ENCODE data around the gene B3GNT2.
"Not testable (repeated sequence)": the region's sequence is repeated elsewhere in the genome, so short reads cannot be mapped to it uniquely, and the experiment has no call there.

B3GNT2 gene, protein sequence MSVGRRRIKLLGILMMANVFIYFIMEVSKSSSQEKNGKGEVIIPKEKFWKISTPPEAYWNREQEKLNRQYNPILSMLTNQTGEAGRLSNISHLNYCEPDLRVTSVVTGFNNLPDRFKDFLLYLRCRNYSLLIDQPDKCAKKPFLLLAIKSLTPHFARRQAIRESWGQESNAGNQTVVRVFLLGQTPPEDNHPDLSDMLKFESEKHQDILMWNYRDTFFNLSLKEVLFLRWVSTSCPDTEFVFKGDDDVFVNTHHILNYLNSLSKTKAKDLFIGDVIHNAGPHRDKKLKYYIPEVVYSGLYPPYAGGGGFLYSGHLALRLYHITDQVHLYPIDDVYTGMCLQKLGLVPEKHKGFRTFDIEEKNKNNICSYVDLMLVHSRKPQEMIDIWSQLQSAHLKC

DNA sequence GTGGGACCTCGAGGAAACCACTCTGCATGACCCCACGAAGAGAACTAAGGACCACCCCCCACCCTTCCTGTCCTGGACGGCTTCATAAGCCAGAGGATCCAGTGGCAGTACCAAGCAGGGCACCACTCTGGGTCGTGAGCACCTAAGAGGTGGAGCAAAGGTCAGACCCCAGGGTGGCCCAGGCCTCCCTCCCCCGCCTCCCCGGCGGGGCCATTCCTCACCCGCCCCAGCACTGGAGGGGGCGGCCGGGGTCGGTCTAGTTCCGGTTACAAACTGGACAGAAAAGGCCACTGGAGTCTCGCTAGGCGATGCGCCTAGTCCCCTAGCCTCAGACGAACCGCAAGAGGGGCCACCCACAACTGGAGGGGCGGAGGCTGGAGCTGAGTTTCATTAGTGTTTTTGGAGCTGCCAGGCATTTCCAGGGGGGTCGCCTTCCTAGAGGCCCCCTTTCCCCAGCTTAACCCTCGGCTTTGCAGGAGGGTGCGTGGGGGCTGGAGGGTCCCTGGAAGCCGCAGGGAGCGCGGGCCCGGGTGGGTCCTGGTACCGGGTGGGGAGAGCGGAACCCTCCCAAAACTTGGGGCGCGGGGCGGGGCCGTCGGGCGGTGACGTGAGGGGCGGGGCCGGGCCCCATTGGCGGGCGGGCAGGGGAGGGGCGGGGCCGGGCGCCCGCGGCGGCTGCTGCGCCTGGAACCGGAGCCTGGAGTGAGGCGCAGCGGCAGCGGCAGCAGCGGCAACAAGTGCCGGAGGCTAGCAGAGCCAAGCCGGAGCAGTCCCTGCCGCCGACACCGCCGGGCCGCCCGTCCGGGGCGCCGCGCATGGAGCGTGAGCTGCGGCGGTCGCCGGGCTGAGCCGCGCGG lies at the start of gene B3GNT2:
TSS of gene B3GNT2 (plus strand) at position 695 of the 857 bp plus-strand sequence. CDS start 26,106 bp downstream, outside the sequence.
- H3K4me1 Mint-ChIP-seq: peaks cover 38% of the 10 kb centered on the region
- peak within 1 kb of the TSS; percentile 91 for H3K27ac Mint-ChIP-seq
- no peaks in the 10 kb centered on the region for H3K36me3 Mint-ChIP-seq
- no peaks in the 10 kb centered on the region for H3K27me3 Mint-ChIP-seq
- H3K4me3 Mint-ChIP-seq: peak within 1 kb of the TSS; percentile 93
- H3K9me3 Mint-ChIP-seq: no peaks in the 10 kb centered on the region
- peak; percentile 88 for ATAC-seq

- not testable (repeated sequence) for H3K9me3 Mint-ChIP-seq, H3K36me3 Mint-ChIP-seq, H3K27me3 Mint-ChIP-seq, ATAC-seq, H3K27ac Mint-ChIP-seq
- Mint-ChIP-seq H3K4me3 (peak overlapping the region; percentile 50), H3K4me1 (peaks cover 38% of the 10 kb centered on the region)
Observed at GRCh38 chr2:62146790-62147189, 49.1 kb upstream of the B3GNT2 start.

- no peak for ATAC-seq
- Mint-ChIP-seq H3K36me3 (peaks cover 7% of the 10 kb centered on the region), H3K27me3 (no peaks in the 10 kb centered on the region), H3K4me1 (peaks cover 30% of the 10 kb centered on the region), H3K4me3 (no peak overlapping the region), H3K9me3 (no peaks in the 10 kb centered on the region), H3K27ac (no peak overlapping the region)
Observed at GRCh38 chr2:62147610-62148301, 48.2 kb upstream of the B3GNT2 start.

GRCh38 chr2:62149708-62150107 lies 46.2 kb upstream of the B3GNT2 start:
- H3K4me1 Mint-ChIP-seq: peaks cover 28% of the 10 kb centered on the region
- no peaks in the 10 kb centered on the region for H3K9me3 Mint-ChIP-seq
- no peak overlapping the region for H3K27ac Mint-ChIP-seq
- ATAC-seq: no peak
- no peaks in the 10 kb centered on the region for H3K27me3 Mint-ChIP-seq
- H3K36me3 Mint-ChIP-seq: peaks cover 7% of the 10 kb centered on the region
- H3K4me3 Mint-ChIP-seq: no peak overlapping the region

DNA sequence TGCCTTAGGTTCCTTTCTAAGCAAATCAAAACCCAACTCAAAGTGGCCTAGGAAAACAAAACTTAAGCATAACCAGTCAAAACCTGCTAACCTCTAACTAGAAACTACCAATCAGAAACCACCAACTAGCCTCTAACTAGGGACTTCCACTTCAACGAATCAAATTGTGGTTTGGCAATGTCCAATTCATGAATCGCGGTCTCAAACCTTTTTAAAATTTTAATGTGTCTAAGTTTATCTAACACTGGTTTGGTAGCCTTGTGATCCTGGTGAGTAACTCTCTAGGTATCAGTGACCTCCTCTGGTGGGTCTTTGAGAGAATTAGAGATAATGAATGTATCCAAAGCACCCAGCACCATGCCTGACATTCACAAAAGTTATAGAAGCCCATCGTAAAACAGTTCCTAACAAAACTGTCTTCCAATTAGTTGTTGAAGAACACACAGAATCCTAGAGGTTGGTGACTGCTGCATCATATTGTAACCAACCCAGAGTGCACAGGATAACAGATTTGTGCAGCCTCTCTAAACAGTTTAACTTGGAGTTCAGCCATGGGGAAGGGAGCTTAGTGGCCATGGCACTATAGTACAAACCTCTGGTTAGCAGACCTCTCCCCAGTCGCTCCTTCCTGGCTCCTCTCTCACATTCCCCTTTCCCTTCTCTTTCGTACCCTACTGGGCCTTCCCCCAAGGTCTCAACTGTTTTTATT lies 45.2 kb upstream of the B3GNT2 start:
- peak overlapping the region; percentile 8 for H3K27ac Mint-ChIP-seq
- H3K27me3 Mint-ChIP-seq: no peaks in the 10 kb centered on the region
- peaks cover 5% of the 10 kb centered on the region for H3K9me3 Mint-ChIP-seq
- ATAC-seq: no peak
- H3K4me1 Mint-ChIP-seq: peaks cover 18% of the 10 kb centered on the region
- no peak overlapping the region for H3K4me3 Mint-ChIP-seq
- no peaks in the 10 kb centered on the region for H3K36me3 Mint-ChIP-seq

- H3K27me3 Mint-ChIP-seq: no peaks in the 10 kb centered on the region
- H3K4me1 Mint-ChIP-seq: peaks cover 17% of the 10 kb centered on the region
- no peak for ATAC-seq
- no peaks in the 10 kb centered on the region for H3K36me3 Mint-ChIP-seq
- peak overlapping the region; percentile 8 for H3K27ac Mint-ChIP-seq
- no peak overlapping the region for H3K4me3 Mint-ChIP-seq
- peaks cover 5% of the 10 kb centered on the region for H3K9me3 Mint-ChIP-seq
Observed at GRCh38 chr2:62151306-62151638, 44.6 kb upstream of the B3GNT2 start.

GRCh38 chr2:62152000-62152399 lies 43.9 kb upstream of the B3GNT2 start:
- Mint-ChIP-seq H3K4me1 (peaks cover 11% of the 10 kb centered on the region), H3K9me3 (peaks cover 5% of the 10 kb centered on the region), H3K4me3 (no peak overlapping the region), H3K36me3 (no peaks in the 10 kb centered on the region), H3K27me3 (no peaks in the 10 kb centered on the region), H3K27ac (no peak overlapping the region)
- no peak for ATAC-seq

DNA sequence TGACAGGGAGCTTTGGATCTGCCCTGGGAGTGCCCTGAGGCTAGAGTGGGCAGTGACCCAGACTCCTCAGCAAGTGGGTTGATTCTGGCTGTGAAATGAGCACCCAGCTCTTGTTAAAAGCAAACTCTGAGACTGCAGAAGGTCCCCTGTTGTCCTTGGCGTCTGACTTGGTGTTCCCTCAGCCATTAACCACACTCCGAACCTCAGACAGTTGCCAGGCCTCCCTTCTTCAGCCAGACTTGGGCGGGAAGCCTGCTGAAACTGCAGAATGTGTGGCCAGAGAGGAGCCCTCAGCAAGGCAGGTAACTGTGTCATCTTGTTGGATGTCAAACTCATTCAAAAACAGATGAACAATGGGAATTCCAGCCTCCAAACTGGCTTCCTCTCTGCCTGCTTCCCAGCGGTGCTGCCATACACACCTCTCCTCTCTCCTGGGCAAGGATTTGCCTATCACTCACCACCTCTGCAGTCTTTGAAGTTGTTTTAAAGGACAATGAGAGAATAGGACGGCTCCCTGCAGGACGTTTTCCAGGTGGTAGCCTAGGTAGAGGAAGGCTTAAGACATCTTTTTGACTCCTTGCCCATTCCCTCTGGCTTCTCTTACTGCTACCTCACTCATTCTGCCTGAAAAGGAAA lies 38.9 kb upstream of the B3GNT2 start:
- Mint-ChIP-seq H3K27ac (no peak overlapping the region), H3K27me3 (no peaks in the 10 kb centered on the region), H3K4me1 (peaks cover 7% of the 10 kb centered on the region), H3K9me3 (peaks cover 5% of the 10 kb centered on the region), H3K4me3 (no peak overlapping the region), H3K36me3 (no peaks in the 10 kb centered on the region)
- ATAC-seq: no peak

DNA sequence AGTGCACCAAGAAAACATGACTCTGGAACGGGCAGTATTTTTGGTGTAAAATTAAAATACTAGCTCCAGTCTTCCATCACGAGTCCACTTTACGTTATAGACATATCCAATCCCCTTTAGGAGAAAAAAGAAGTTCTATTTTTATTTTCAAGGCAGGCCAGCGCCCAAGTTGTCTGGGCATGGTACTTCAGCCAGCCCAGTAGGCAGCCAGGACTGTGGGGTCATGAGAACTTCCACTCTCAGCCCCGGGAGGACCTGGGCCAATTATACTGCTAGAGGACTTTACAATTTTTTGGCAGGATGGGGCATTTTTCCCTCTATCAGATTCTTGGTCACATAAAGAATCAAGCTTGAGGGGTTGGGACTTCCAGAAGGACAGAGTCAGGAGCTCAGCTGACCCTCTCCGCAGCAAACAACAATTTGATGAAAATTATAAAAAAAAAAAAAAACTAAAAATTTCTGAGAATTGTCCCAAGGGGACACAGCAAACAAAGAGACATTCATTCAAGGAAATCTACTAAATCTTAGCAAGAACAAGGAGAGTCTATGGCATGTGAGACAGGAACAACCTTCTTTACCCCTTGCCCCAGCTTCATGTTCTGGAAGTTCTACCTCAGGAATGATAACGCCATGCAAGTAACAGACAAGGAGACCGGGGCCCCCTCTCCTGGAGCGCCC lies 37.3 kb upstream of the B3GNT2 start:
- Mint-ChIP-seq H3K27me3 (no peaks in the 10 kb centered on the region), H3K36me3 (no peaks in the 10 kb centered on the region), H3K27ac (no peak overlapping the region), H3K4me3 (no peak overlapping the region), H3K4me1 (peaks cover 7% of the 10 kb centered on the region), H3K9me3 (peaks cover 5% of the 10 kb centered on the region)
- ATAC-seq: no peak

DNA sequence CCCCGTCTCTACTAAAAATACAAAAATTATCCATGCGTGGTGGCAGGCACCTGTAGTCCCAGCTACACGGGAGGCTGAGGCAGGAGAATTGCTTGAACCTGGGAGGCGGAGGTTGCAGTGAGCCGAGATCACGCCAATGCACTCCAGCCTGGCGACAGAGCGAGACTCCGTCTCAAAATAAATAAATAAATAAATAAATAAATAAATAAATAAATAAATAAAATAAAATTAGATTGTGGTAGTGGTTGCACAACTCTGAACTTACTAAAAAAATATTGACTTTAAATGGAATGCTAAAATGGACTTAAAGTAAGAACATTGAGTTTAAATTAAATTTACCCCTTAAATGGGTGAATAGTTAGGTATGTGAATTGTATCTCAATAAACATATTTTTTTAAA lies 35.2 kb upstream of the B3GNT2 start:
- not testable (repeated sequence) for H3K4me3 Mint-ChIP-seq, ATAC-seq, H3K4me1 Mint-ChIP-seq, H3K27me3 Mint-ChIP-seq, H3K9me3 Mint-ChIP-seq, H3K36me3 Mint-ChIP-seq, H3K27ac Mint-ChIP-seq

DNA sequence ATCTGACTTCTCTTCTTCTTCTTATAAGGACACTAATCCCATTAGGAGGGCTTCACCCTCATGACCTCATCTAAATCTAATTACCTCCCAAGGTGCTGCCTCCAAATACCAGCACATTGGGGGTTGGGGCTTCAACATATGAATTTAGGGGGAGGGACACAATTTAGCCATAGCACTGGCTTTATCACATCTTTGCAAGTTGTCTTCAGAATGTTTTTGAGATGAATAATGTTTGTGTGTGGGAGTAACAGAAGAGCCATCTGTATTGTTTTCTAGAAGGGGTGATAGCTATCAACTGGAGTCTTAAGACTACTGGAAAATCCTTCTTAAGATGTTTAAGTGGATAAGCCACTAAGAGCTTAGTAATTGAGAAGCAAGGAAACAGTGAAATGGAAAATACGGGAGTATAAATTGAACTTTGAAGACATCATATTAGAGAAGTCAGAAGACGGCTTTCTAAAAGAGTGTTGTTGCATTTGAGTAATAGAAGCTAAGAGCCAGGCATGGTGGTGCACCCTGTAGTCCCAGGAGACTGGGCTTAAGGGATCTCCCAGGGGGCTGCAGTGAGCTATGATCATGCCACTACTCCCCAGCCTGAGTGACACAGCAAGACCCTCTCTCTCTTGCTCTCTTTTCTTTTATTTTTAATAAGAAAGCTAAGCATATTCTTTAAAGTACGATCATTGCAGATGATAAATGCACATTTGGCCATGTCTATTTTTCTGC lies 32.6 kb upstream of the B3GNT2 start:
- H3K9me3 Mint-ChIP-seq: no peaks in the 10 kb centered on the region
- H3K27me3 Mint-ChIP-seq: no peaks in the 10 kb centered on the region
- no peak for ATAC-seq
- no peaks in the 10 kb centered on the region for H3K36me3 Mint-ChIP-seq
- H3K27ac Mint-ChIP-seq: no peak overlapping the region
- no peak overlapping the region for H3K4me3 Mint-ChIP-seq
- peaks cover 7% of the 10 kb centered on the region for H3K4me1 Mint-ChIP-seq

- H3K4me3 Mint-ChIP-seq: no peak overlapping the region
- H3K4me1 Mint-ChIP-seq: peaks cover 7% of the 10 kb centered on the region
- H3K27ac Mint-ChIP-seq: no peak overlapping the region
- no peaks in the 10 kb centered on the region for H3K27me3 Mint-ChIP-seq
- no peak for ATAC-seq
- H3K36me3 Mint-ChIP-seq: no peaks in the 10 kb centered on the region
- H3K9me3 Mint-ChIP-seq: no peaks in the 10 kb centered on the region
Observed at GRCh38 chr2:62163834-62164233, 32.1 kb upstream of the B3GNT2 start.

- no peak overlapping the region for H3K27ac Mint-ChIP-seq
- no peak for ATAC-seq
- no peaks in the 10 kb centered on the region for H3K36me3 Mint-ChIP-seq
- no peaks in the 10 kb centered on the region for H3K27me3 Mint-ChIP-seq
- no peak overlapping the region for H3K4me3 Mint-ChIP-seq
- no peaks in the 10 kb centered on the region for H3K4me1 Mint-ChIP-seq
- no peaks in the 10 kb centered on the region for H3K9me3 Mint-ChIP-seq
Observed at GRCh38 chr2:62175728-62176127, 20.2 kb upstream of the B3GNT2 start.

DNA sequence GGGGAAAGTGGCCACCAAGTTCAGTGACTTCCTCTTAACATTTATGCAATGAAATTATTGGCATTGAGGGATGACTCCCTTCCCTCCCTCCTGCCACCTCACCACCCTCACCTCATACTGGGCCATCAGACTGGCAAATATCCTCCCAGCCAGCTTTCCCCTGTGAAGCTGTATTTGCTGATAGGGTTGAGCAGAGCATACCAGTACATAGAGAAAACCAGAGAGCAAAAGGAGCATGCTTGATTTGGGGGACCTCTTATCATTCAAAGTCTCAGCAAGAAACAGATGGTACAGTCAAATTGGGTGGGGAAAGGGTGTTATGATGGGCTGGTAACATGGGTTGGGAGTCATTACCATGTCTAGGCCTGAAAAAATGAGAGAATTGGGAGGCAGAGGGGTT lies 19.1 kb upstream of the B3GNT2 start:
- no peaks in the 10 kb centered on the region for H3K36me3 Mint-ChIP-seq
- ATAC-seq: no peak

More for the DNA sequence above, 19.1 kb upstream of the B3GNT2 start:
- Mint-ChIP-seq H3K27ac (no peak overlapping the region), H3K9me3 (no peaks in the 10 kb centered on the region), H3K4me3 (no peak overlapping the region), H3K4me1 (no peaks in the 10 kb centered on the region), H3K27me3 (no peaks in the 10 kb centered on the region)

Data from stimulated activated memory B cell treated with anti-CD40 and anti-IgM and Interleukin-4, amounts not matched to agents 10 μg/mL and 1 μg/mL and 100 μg/mL, for 72 hours (primary cell).